Sigmoid colon (tissue), 4 donors: ENCODE results near the gene PTGS1.

Source experiments
- EP300 ChIP-seq, 4 donors: sonication (generic); formaldehyde crosslinking; IDR thresholded peaks; one replicate each; pipeline ENCODE4 v1.6.1; 2017; ENCODE audit warnings: antibody characterized with exemption in 4 of 4
- POLR2A ChIP-seq, 2 donors: fragments of 450-650 bp; IDR thresholded peaks; one replicate each; pipeline ENCODE4 v1.6.1; 2016; ENCODE audit warnings: antibody characterized with exemption in 2 of 2, mild to moderate bottlenecking in 2 of 2, moderate library complexity in 2 of 2
- POLR2AphosphoS5 ChIP-seq, 4 donors: sonication (generic); formaldehyde crosslinking; IDR thresholded peaks; one replicate each; pipeline ENCODE4 v1.6.1; 2017; ENCODE audit warnings: antibody characterized with exemption in 4 of 4
- TF ChIP-seq, protein P1 (sequence below), 4 experiments: fragments of 450-650 bp in 3 of 4; fragments of 200-600 bp in 1 of 4; IDR thresholded peaks; one replicate each; pipeline ENCODE4 v1.5.1; 2016 to 2019; ENCODE audit warnings: antibody characterized with exemption in 4 of 4, mild to moderate bottlenecking in 3 of 4, moderate library complexity in 2 of 4

DNA sequence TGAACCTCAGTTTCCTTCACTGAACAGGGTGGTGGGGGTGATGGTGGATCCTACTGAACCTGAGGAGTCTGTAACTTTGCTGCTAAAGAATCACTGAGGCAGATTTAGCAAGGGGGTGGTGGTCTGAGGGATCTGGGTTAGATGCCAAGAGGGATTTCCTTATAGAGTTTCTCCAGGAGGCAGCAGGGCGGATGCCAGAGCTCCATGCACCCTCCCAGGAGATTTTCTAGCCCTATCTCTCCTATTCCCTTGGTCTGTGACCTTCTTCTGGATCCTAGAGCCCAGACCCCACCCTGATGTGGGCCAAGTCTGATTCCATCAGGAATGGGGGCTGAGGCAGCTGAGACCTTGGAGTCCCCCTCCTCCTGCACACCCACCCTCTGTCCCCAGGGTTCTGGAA is 6.0 kb downstream of the PTGS1 start:
- TF ChIP-seq POLR2A (IDR thresholded peaks at IDR 0.05): no peak
- TF ChIP-seq EP300 (IDR thresholded peaks at IDR 0.05): no peak
- TF ChIP-seq, protein P1, sequence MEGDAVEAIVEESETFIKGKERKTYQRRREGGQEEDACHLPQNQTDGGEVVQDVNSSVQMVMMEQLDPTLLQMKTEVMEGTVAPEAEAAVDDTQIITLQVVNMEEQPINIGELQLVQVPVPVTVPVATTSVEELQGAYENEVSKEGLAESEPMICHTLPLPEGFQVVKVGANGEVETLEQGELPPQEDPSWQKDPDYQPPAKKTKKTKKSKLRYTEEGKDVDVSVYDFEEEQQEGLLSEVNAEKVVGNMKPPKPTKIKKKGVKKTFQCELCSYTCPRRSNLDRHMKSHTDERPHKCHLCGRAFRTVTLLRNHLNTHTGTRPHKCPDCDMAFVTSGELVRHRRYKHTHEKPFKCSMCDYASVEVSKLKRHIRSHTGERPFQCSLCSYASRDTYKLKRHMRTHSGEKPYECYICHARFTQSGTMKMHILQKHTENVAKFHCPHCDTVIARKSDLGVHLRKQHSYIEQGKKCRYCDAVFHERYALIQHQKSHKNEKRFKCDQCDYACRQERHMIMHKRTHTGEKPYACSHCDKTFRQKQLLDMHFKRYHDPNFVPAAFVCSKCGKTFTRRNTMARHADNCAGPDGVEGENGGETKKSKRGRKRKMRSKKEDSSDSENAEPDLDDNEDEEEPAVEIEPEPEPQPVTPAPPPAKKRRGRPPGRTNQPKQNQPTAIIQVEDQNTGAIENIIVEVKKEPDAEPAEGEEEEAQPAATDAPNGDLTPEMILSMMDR (IDR thresholded peaks at IDR 0.05): no peak
- peak in 1 of 4 donors; percentile 2 for TF ChIP-seq POLR2AphosphoS5 (IDR thresholded peaks at IDR 0.05)
